NCI-H2196 (cell line): ENCODE measurements around the gene SSR4.
A peak's percentile ranks its signal among the peaks of the same experiment; 100 is the strongest.
"Not testable (repeated sequence)": the region's sequence is repeated elsewhere in the genome, so short reads cannot be mapped to it uniquely, and the experiment has no call there.

Experiments used
- DNase-seq: peaks from one replicate; lab custom pipeline; 2025; ENCODE audit not compliant: unreplicated experiment; lab: John Stamatoyannopoulos, UW

The SSR4 gene

GRCh38 chrX:153803211-153804099, 9.0 kb downstream of the SSR4 start:
- DNase-seq, result no peak

GRCh38 chrX:153804100-153804595, 9.7 kb downstream of the SSR4 start:
- DNase-seq, result no peak

- DNase-seq, result no peak
These were observed 10.2 kb downstream of the SSR4 start for GRCh38 chrX:153804621-153805020.

GRCh38 chrX:153805436-153805835, 11.0 kb downstream of the SSR4 start:
- no peak for DNase-seq

- DNase-seq, result no peak
These were observed 12.6 kb downstream of the SSR4 start for GRCh38 chrX:153806999-153807575.

- no peak for DNase-seq
These were observed 13.5 kb downstream of the SSR4 start for GRCh38 chrX:153807976-153808375.

- no peak for DNase-seq
These were observed 17.8 kb downstream of the SSR4 start for GRCh38 chrX:153812220-153812619.

- no peak for DNase-seq
These were observed 18.7 kb downstream of the SSR4 start for GRCh38 chrX:153813161-153813560.

GRCh38 chrX:153814591-153815315, 20.3 kb downstream of the SSR4 start:
- no peak for DNase-seq

- no peak for DNase-seq
These were observed 22.6 kb downstream of the SSR4 start for GRCh38 chrX:153816831-153817690.

GRCh38 chrX:153818064-153818463, 23.6 kb downstream of the SSR4 start:
- not testable (repeated sequence) for DNase-seq

- peak; percentile 52 for DNase-seq
These were observed 24.3 kb downstream of the SSR4 start for GRCh38 chrX:153818571-153819383.

- DNase-seq, result no peak
These were observed 25.0 kb downstream of the SSR4 start for GRCh38 chrX:153819384-153820040.

- no peak for DNase-seq
These were observed 26.1 kb downstream of the SSR4 start for GRCh38 chrX:153820601-153821000.

GRCh38 chrX:153821066-153821465, 26.6 kb downstream of the SSR4 start:
- no peak for DNase-seq

GRCh38 chrX:153824348-153824747, 29.9 kb downstream of the SSR4 start:
- DNase-seq, result no peak

GRCh38 chrX:153825042-153825441, 30.6 kb downstream of the SSR4 start:
- DNase-seq, result no peak

- DNase-seq, result no peak
These were observed 32.5 kb downstream of the SSR4 start for GRCh38 chrX:153827016-153827415.

- no peak for DNase-seq
These were observed 33.4 kb downstream of the SSR4 start for GRCh38 chrX:153827903-153828302.
